HG02943 (cell line): ENCODE data around the gene RAPSN.

Source experiments
- ATAC-seq: cut with Tn5 transposase; IDR thresholded peaks from one replicate; pipeline ENCODE4 v1.9.1; 2021; ENCODE audit warnings: mild to moderate bottlenecking, low read depth, moderate library complexity; ENCODE audit not compliant: unreplicated experiment

RAPSN gene

GRCh38 chr11:47393163-47394049, 55.5 kb downstream of the RAPSN start:
- ATAC-seq: no peak

GRCh38 chr11:47392546-47393162, 56.3 kb downstream of the RAPSN start:
- no peak for ATAC-seq

- ATAC-seq: no peak
Observed at GRCh38 chr11:47391711-47392432, 57.1 kb downstream of the RAPSN start.

GRCh38 chr11:47391077-47391583, 57.8 kb downstream of the RAPSN start:
- no peak for ATAC-seq

GRCh38 chr11:47390422-47390760, 58.5 kb downstream of the RAPSN start:
- no peak for ATAC-seq

- no peak for ATAC-seq
Observed at GRCh38 chr11:47389577-47390421, 59.1 kb downstream of the RAPSN start.

GRCh38 chr11:47388697-47389576, 60.0 kb downstream of the RAPSN start:
- ATAC-seq: no peak

- ATAC-seq: no peak
Observed at GRCh38 chr11:47387944-47388696, 60.8 kb downstream of the RAPSN start.
